Measurements from ENCODE around the gene FAM163B.

Gene FAM163B

GRCh38 chr9:133642708-133643361, 33.6 kb upstream of the FAM163B start:
- Mint-ChIP-seq H3K36me3 (ENCODE audit: low read depth) (no peaks in the 10 kb centered on the region), H3K27me3 (no peaks in the 10 kb centered on the region), H3K27ac (no peak overlapping the region), H3K4me3 (no peak overlapping the region), H3K4me1 (ENCODE audit: low read depth) (no peaks in the 10 kb centered on the region), H3K9me3 (no peaks in the 10 kb centered on the region)

GRCh38 chr9:133641861-133642595, 32.8 kb upstream of the FAM163B start:
- Mint-ChIP-seq H3K4me1 (ENCODE audit: low read depth) (no peaks in the 10 kb centered on the region), H3K27ac (no peak overlapping the region), H3K9me3 (no peaks in the 10 kb centered on the region), H3K27me3 (no peaks in the 10 kb centered on the region), H3K4me3 (no peak overlapping the region), H3K36me3 (ENCODE audit: low read depth) (no peaks in the 10 kb centered on the region)

- H3K9me3 Mint-ChIP-seq = no peaks in the 10 kb centered on the region
- H3K27ac Mint-ChIP-seq = no peak overlapping the region
- no peaks in the 10 kb centered on the region for H3K36me3 Mint-ChIP-seq (ENCODE audit: low read depth)
- no peaks in the 10 kb centered on the region for H3K27me3 Mint-ChIP-seq
- H3K4me3 Mint-ChIP-seq = no peak overlapping the region
- no peaks in the 10 kb centered on the region for H3K4me1 Mint-ChIP-seq (ENCODE audit: low read depth)
These were observed 32.1 kb upstream of the FAM163B start for GRCh38 chr9:133641396-133641655.

GRCh38 chr9:133640580-133641395, 31.6 kb upstream of the FAM163B start:
- Mint-ChIP-seq H3K4me1 (ENCODE audit: low read depth) (no peaks in the 10 kb centered on the region), H3K4me3 (no peak overlapping the region), H3K27ac (no peak overlapping the region), H3K27me3 (no peaks in the 10 kb centered on the region), H3K9me3 (no peaks in the 10 kb centered on the region), H3K36me3 (ENCODE audit: low read depth) (no peaks in the 10 kb centered on the region)

GRCh38 chr9:133640160-133640559, 31.0 kb upstream of the FAM163B start:
- H3K4me1 Mint-ChIP-seq (ENCODE audit: low read depth) = no peaks in the 10 kb centered on the region
- no peaks in the 10 kb centered on the region for H3K9me3 Mint-ChIP-seq
- no peak overlapping the region for H3K4me3 Mint-ChIP-seq
- H3K27me3 Mint-ChIP-seq = no peaks in the 10 kb centered on the region
- no peaks in the 10 kb centered on the region for H3K36me3 Mint-ChIP-seq (ENCODE audit: low read depth)
- no peak overlapping the region for H3K27ac Mint-ChIP-seq

GRCh38 chr9:133639613-133640012, 30.4 kb upstream of the FAM163B start:
- Mint-ChIP-seq H3K9me3 (no peaks in the 10 kb centered on the region), H3K4me1 (ENCODE audit: low read depth) (no peaks in the 10 kb centered on the region), H3K4me3 (no peak overlapping the region), H3K27ac (no peak overlapping the region), H3K36me3 (ENCODE audit: low read depth) (no peaks in the 10 kb centered on the region), H3K27me3 (no peaks in the 10 kb centered on the region)

GRCh38 chr9:133638711-133639110, 29.5 kb upstream of the FAM163B start:
- no peaks in the 10 kb centered on the region for H3K9me3 Mint-ChIP-seq
- no peaks in the 10 kb centered on the region for H3K27me3 Mint-ChIP-seq
- no peaks in the 10 kb centered on the region for H3K36me3 Mint-ChIP-seq (ENCODE audit: low read depth)
- no peaks in the 10 kb centered on the region for H3K4me1 Mint-ChIP-seq (ENCODE audit: low read depth)
- H3K27ac Mint-ChIP-seq = no peak overlapping the region
- no peak overlapping the region for H3K4me3 Mint-ChIP-seq

GRCh38 chr9:133638076-133638475, 28.9 kb upstream of the FAM163B start:
- H3K27me3 Mint-ChIP-seq = no peaks in the 10 kb centered on the region
- no peaks in the 10 kb centered on the region for H3K9me3 Mint-ChIP-seq
- no peaks in the 10 kb centered on the region for H3K36me3 Mint-ChIP-seq (ENCODE audit: low read depth)
- no peak overlapping the region for H3K27ac Mint-ChIP-seq
- no peak overlapping the region for H3K4me3 Mint-ChIP-seq
- H3K4me1 Mint-ChIP-seq (ENCODE audit: low read depth) = no peaks in the 10 kb centered on the region

GRCh38 chr9:133637451-133638055, 28.4 kb upstream of the FAM163B start:
- H3K27ac Mint-ChIP-seq = no peak overlapping the region
- no peaks in the 10 kb centered on the region for H3K4me1 Mint-ChIP-seq (ENCODE audit: low read depth)

GRCh38 chr9:133636902-133637301, 27.7 kb upstream of the FAM163B start:
- Mint-ChIP-seq H3K36me3 (ENCODE audit: low read depth) (no peaks in the 10 kb centered on the region), H3K4me3 (no peak overlapping the region), H3K4me1 (ENCODE audit: low read depth) (no peaks in the 10 kb centered on the region), H3K27me3 (no peaks in the 10 kb centered on the region), H3K27ac (no peak overlapping the region), H3K9me3 (no peaks in the 10 kb centered on the region)

More at GRCh38 chr9:133637451-133638055, 28.4 kb upstream of the FAM163B start:
- Mint-ChIP-seq H3K4me3 (no peak overlapping the region), H3K27me3 (no peaks in the 10 kb centered on the region), H3K36me3 (ENCODE audit: low read depth) (no peaks in the 10 kb centered on the region), H3K9me3 (no peaks in the 10 kb centered on the region)

- H3K27me3 Mint-ChIP-seq = no peaks in the 10 kb centered on the region
- no peaks in the 10 kb centered on the region for H3K4me1 Mint-ChIP-seq (ENCODE audit: low read depth)
- no peaks in the 10 kb centered on the region for H3K36me3 Mint-ChIP-seq (ENCODE audit: low read depth)
- H3K4me3 Mint-ChIP-seq = no peak within 1 kb of the TSS
- H3K9me3 Mint-ChIP-seq = no peaks in the 10 kb centered on the region
- no peak within 1 kb of the TSS for H3K27ac Mint-ChIP-seq
These were observed 26.6 kb upstream of the FAM163B start, which contains the start of gene DBH for GRCh38 chr9:133635533-133636531. Gene DBH (plus strand): TSS chr9:133636363. CDS start chr9:133636372, 9 bp downstream.

GRCh38 chr9:133635098-133635497, 25.9 kb upstream of the FAM163B start:
- H3K4me1 Mint-ChIP-seq (ENCODE audit: low read depth) = no peaks in the 10 kb centered on the region
- no peaks in the 10 kb centered on the region for H3K36me3 Mint-ChIP-seq (ENCODE audit: low read depth)
- no peak overlapping the region for H3K4me3 Mint-ChIP-seq
- no peaks in the 10 kb centered on the region for H3K27me3 Mint-ChIP-seq
- no peak overlapping the region for H3K27ac Mint-ChIP-seq
- no peaks in the 10 kb centered on the region for H3K9me3 Mint-ChIP-seq

- Mint-ChIP-seq H3K27ac (no peak overlapping the region), H3K36me3 (ENCODE audit: low read depth) (no peaks in the 10 kb centered on the region), H3K4me1 (ENCODE audit: low read depth) (no peaks in the 10 kb centered on the region), H3K27me3 (no peaks in the 10 kb centered on the region), H3K9me3 (no peaks in the 10 kb centered on the region), H3K4me3 (no peak overlapping the region)
These were observed 25.0 kb upstream of the FAM163B start for GRCh38 chr9:133634081-133634691.

- no peaks in the 10 kb centered on the region for H3K9me3 Mint-ChIP-seq
- H3K4me3 Mint-ChIP-seq = no peak overlapping the region
- peak overlapping the region; percentile 21 for H3K27ac Mint-ChIP-seq
- no peaks in the 10 kb centered on the region for H3K4me1 Mint-ChIP-seq (ENCODE audit: low read depth)
- no peaks in the 10 kb centered on the region for H3K27me3 Mint-ChIP-seq
- no peaks in the 10 kb centered on the region for H3K36me3 Mint-ChIP-seq (ENCODE audit: low read depth)
These were observed 24.5 kb upstream of the FAM163B start for GRCh38 chr9:133633681-133634080.

All from stimulated activated naive CD8-positive, alpha-beta T cell treated with anti-CD3 and anti-CD28 coated beads, Interleukin-15, Interleukin-2, amounts not matched to agents 100 ng/mL and 50 ng/mL, for 24 hours (primary cell).